HG03571 (cell line): Measurements from ENCODE around the gene SEC23IP.
"Not testable (repeated sequence)": the region's sequence is repeated elsewhere in the genome, so short reads cannot be mapped to it uniquely, and the experiment has no call there.

ENCODE experiments used
- ATAC-seq: cut with Tn5 transposase; IDR thresholded peaks from one replicate; pipeline ENCODE4 v1.9.1; 2021; ENCODE audit not compliant: unreplicated experiment

Gene SEC23IP

GRCh38 chr10:119883901-119884611, 8.5 kb upstream of the SEC23IP start:
- not testable (repeated sequence) for ATAC-seq

GRCh38 chr10:119886070-119886469, 6.5 kb upstream of the SEC23IP start:
- not testable (repeated sequence) for ATAC-seq

GRCh38 chr10:119888715-119889114, 3.8 kb upstream of the SEC23IP start:
- ATAC-seq: not testable (repeated sequence)

- not testable (repeated sequence) for ATAC-seq
Measured at GRCh38 chr10:119889201-119889600, 3.3 kb upstream of the SEC23IP start.

GRCh38 chr10:119890307-119890706, 2.2 kb upstream of the SEC23IP start:
- ATAC-seq: not testable (repeated sequence)

- ATAC-seq: not testable (repeated sequence)
Measured at GRCh38 chr10:119891849-119892187, 712 bp upstream of the SEC23IP start.

- ATAC-seq: peak; percentile 1
Measured at GRCh38 chr10:119893074-119893473, 544 bp downstream of the SEC23IP start.

GRCh38 chr10:119893845-119894427, 1.4 kb downstream of the SEC23IP start:
- ATAC-seq: no peak

- ATAC-seq: no peak
Measured at GRCh38 chr10:119896061-119896655, 3.6 kb downstream of the SEC23IP start.

- ATAC-seq: no peak
Measured at GRCh38 chr10:119896937-119897770, 4.6 kb downstream of the SEC23IP start.

- ATAC-seq: no peak
Measured at GRCh38 chr10:119898577-119898976, 6.0 kb downstream of the SEC23IP start.

- no peak for ATAC-seq
Measured at GRCh38 chr10:119903946-119904666, 11.6 kb downstream of the SEC23IP start.

GRCh38 chr10:119907695-119908094, 15.2 kb downstream of the SEC23IP start:
- not testable (repeated sequence) for ATAC-seq

- no peak for ATAC-seq
Measured at GRCh38 chr10:119908166-119908565, 15.6 kb downstream of the SEC23IP start.

GRCh38 chr10:119910689-119911088, 18.2 kb downstream of the SEC23IP start:
- no peak for ATAC-seq

GRCh38 chr10:119917777-119918176, 25.2 kb downstream of the SEC23IP start:
- no peak for ATAC-seq

GRCh38 chr10:119919271-119919670, 26.7 kb downstream of the SEC23IP start:
- ATAC-seq: no peak

- ATAC-seq: no peak
Measured at GRCh38 chr10:119919826-119920225, 27.3 kb downstream of the SEC23IP start.

GRCh38 chr10:119928411-119928810, 35.9 kb downstream of the SEC23IP start:
- no peak for ATAC-seq

GRCh38 chr10:119931871-119932270, 39.3 kb downstream of the SEC23IP start:
- ATAC-seq: no peak

- no peak for ATAC-seq
Measured at GRCh38 chr10:119932631-119933030, 40.1 kb downstream of the SEC23IP start.
